Body of pancreas (tissue), 4 donors: ENCODE measurements around the gene RBM10.

Experiments used
- POLR2A ChIP-seq, 3 donors: fragments of 450-650 bp; IDR thresholded peaks; one replicate each; pipeline ENCODE4 v1.6.1; 2016; ENCODE audit warnings: antibody characterized with exemption in 3 of 3, mild to moderate bottlenecking in 2 of 3
- TF ChIP-seq, protein P1 (sequence below), 7 experiments: fragments of 450-650 bp in 4 of 7; fragments of 200-600 bp in 3 of 7; sonication (generic) in 3 of 7; IDR thresholded peaks; one replicate each; pipeline ENCODE4 v1.5.1; 2016 to 2019; ENCODE audit warnings: antibody characterized with exemption in 7 of 7

DNA sequence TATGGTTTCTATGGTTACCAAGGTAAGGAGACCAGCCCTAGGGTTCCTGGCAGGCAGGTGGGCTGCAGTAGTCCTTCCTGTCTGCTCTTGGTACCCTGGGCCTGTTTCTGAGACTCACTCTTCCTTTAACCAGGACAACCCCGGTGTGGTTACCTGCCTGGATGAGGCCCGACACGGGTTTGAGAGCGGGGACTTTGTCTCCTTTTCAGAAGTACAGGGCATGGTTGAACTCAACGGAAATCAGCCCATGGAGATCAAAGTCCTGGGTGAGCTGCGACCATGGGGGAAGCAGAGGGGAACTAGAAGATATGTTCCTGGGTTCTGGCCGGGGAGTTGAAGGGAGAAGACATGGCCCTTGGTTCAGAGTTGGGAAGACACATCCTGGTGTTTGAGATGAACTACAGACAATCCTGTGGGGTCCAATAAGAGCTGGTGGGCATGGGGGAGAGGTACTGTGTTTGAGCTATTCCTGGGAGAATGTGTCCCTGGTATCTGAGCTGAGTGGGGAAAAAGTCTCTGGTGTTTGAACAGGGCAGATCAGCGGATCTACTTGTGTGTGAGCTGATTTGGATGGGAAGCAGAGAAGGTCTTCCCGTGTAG, 56.4 kb downstream of the RBM10 start:
- TF ChIP-seq, protein P1, sequence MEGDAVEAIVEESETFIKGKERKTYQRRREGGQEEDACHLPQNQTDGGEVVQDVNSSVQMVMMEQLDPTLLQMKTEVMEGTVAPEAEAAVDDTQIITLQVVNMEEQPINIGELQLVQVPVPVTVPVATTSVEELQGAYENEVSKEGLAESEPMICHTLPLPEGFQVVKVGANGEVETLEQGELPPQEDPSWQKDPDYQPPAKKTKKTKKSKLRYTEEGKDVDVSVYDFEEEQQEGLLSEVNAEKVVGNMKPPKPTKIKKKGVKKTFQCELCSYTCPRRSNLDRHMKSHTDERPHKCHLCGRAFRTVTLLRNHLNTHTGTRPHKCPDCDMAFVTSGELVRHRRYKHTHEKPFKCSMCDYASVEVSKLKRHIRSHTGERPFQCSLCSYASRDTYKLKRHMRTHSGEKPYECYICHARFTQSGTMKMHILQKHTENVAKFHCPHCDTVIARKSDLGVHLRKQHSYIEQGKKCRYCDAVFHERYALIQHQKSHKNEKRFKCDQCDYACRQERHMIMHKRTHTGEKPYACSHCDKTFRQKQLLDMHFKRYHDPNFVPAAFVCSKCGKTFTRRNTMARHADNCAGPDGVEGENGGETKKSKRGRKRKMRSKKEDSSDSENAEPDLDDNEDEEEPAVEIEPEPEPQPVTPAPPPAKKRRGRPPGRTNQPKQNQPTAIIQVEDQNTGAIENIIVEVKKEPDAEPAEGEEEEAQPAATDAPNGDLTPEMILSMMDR (IDR thresholded peaks at IDR 0.05), result no peak
- no peak for TF ChIP-seq POLR2A (IDR thresholded peaks at IDR 0.05)
